Thymus (tissue), 2 donors: ENCODE measurements around the gene HIGD1A. TPM values are rescaled to one million over a fixed set of nuclear protein-coding genes. Genes with fewer than 3 reads are reported as not detected.

Experiments
- polyA plus RNA-seq: library from polyadenylated mRNA; stranded (reverse); fragments of 200-250 nt; gene quantifications from one replicate; pipeline ENCODE4 v1.2.3, GENCODE V29; 2013
- total RNA-seq: library from RNA; stranded (reverse); fragments of 120-200 nt; gene quantifications from one replicate; pipeline ENCODE4 v1.2.4, GENCODE V29; 2013
- donor health status: healthy.

Gene HIGD1A
- total and polyA plus RNA-seq, 2 donors: 82.9 to 155 TPM

Other genes with a start within 250 kb of the HIGD1A start
- gene SEC22C, start 222.5 kb downstream of the HIGD1A start, total RNA-seq: 20.9 TPM
- 24.9 TPM for gene SEC22C, start 222.5 kb downstream of the HIGD1A start, polyA plus RNA-seq
- gene SS18L2, start 213.6 kb downstream of the HIGD1A start, total RNA-seq: 39.9 TPM
- gene SS18L2, start 213.6 kb downstream of the HIGD1A start, polyA plus RNA-seq: 88.1 TPM
- gene NKTR, start 203.8 kb downstream of the HIGD1A start, total RNA-seq: 32.1 TPM
- 52.9 TPM for gene NKTR, start 203.8 kb downstream of the HIGD1A start, polyA plus RNA-seq
- gene ZBTB47, start 150.8 kb downstream of the HIGD1A start, total RNA-seq: 2.5 TPM
- gene ZBTB47, start 150.8 kb downstream of the HIGD1A start, polyA plus RNA-seq: 5.1 TPM
- gene KLHL40, start 119.0 kb downstream of the HIGD1A start, total RNA-seq: 0.14 TPM
- 0.16 TPM for gene KLHL40, start 119.0 kb downstream of the HIGD1A start, polyA plus RNA-seq
- 1.7 TPM for gene HHATL, start 101.7 kb downstream of the HIGD1A start, total RNA-seq
- 3.7 TPM for gene HHATL, start 101.7 kb downstream of the HIGD1A start, polyA plus RNA-seq
- gene CCDC13, start 31.2 kb downstream of the HIGD1A start, total RNA-seq: 0.94 TPM
- 0.59 TPM for gene CCDC13, start 31.2 kb downstream of the HIGD1A start, polyA plus RNA-seq
- 0.14 TPM for gene ACKR2, start 5.0 kb upstream of the HIGD1A start, total RNA-seq
- 0.82 TPM for gene ACKR2, start 5.0 kb upstream of the HIGD1A start, polyA plus RNA-seq
- not detected for gene CYP8B1, start 71.4 kb upstream of the HIGD1A start, total RNA-seq
- 0.02 TPM for gene CYP8B1, start 71.4 kb upstream of the HIGD1A start, polyA plus RNA-seq
- gene ZNF662, start 101.7 kb upstream of the HIGD1A start, total RNA-seq: 2.8 TPM
- 5.5 TPM for gene ZNF662, start 101.7 kb upstream of the HIGD1A start, polyA plus RNA-seq
- 1.5 TPM for gene GASK1A, start 174.8 kb upstream of the HIGD1A start, total RNA-seq
- gene GASK1A, start 174.8 kb upstream of the HIGD1A start, polyA plus RNA-seq: 1.0 TPM